WTC11 (cell line): Measurements from ENCODE around the gene GUCY2D.

Source experiments
- FOXP1 ChIP-seq: sonication (generic); formaldehyde crosslinking; IDR thresholded peaks from 2 replicates; pipeline ENCODE4 v1.8.0; 2022; ENCODE audit warnings: missing genetic modification reagents, mild to moderate bottlenecking, moderate library complexity, borderline replicate concordance
- NR2C2 ChIP-seq: sonication (generic); formaldehyde crosslinking; IDR thresholded peaks from 2 replicates; pipeline ENCODE4 v1.8.0; 2022; ENCODE audit warnings: mild to moderate bottlenecking, missing genetic modification reagents
- NR3C1 ChIP-seq: sonication (generic); formaldehyde crosslinking; conservative IDR thresholded peaks from 2 replicates; pipeline ENCODE4 v1.8.1; 2023; ENCODE audit warnings: low read depth, mild to moderate bottlenecking, missing genetic modification reagents
- SP1 ChIP-seq: sonication (generic); formaldehyde crosslinking; conservative IDR thresholded peaks from 2 replicates; pipeline ENCODE4 v1.8.1; 2022; ENCODE audit warnings: missing genetic modification reagents
- TCF7 ChIP-seq: sonication (generic); formaldehyde crosslinking; IDR thresholded peaks from 2 replicates; pipeline ENCODE4 v1.8.0; 2022; ENCODE audit warnings: mild to moderate bottlenecking, low read depth, missing genetic modification reagents, moderate library complexity
- ZNF138 ChIP-seq: sonication (generic); formaldehyde crosslinking; conservative IDR thresholded peaks from 2 replicates; pipeline ENCODE4 v1.8.1; 2022; ENCODE audit warnings: mild to moderate bottlenecking, moderate library complexity, missing genetic modification reagents
- ZNF232 ChIP-seq: sonication (generic); formaldehyde crosslinking; IDR thresholded peaks from 2 replicates; pipeline ENCODE4 v1.8.0; 2022; ENCODE audit warnings: mild to moderate bottlenecking, missing genetic modification reagents
- TF ChIP-seq, protein P1 (sequence below): fragments of 200-600 bp; IDR thresholded peaks from 2 replicates; pipeline ENCODE4 v1.8.0; 2022; ENCODE audit warnings: antibody characterized with exemption
- TF ChIP-seq, protein P2 (sequence below): sonication (generic); formaldehyde crosslinking; IDR thresholded peaks from 2 replicates; pipeline ENCODE4 v1.8.1; 2022; ENCODE audit warnings: low read depth, missing genetic modification reagents, borderline replicate concordance
- TF ChIP-seq, protein P3 (sequence below): sonication (generic); formaldehyde crosslinking; IDR thresholded peaks from 2 replicates; pipeline ENCODE4 v1.8.1; 2023; ENCODE audit warnings: mild to moderate bottlenecking, missing genetic modification reagents
- TF ChIP-seq, protein P4 (sequence below): sonication (generic); formaldehyde crosslinking; IDR thresholded peaks from 2 replicates; pipeline ENCODE4 v1.8.1; 2023; ENCODE audit warnings: mild to moderate bottlenecking, missing genetic modification reagents, moderate library complexity
- TF ChIP-seq, protein P5 (sequence below): sonication (generic); formaldehyde crosslinking; IDR thresholded peaks from 2 replicates; pipeline ENCODE4 v1.8.1; 2022; ENCODE audit warnings: low read depth, mild to moderate bottlenecking, moderate library complexity, missing genetic modification reagents, borderline replicate concordance

DNA sequence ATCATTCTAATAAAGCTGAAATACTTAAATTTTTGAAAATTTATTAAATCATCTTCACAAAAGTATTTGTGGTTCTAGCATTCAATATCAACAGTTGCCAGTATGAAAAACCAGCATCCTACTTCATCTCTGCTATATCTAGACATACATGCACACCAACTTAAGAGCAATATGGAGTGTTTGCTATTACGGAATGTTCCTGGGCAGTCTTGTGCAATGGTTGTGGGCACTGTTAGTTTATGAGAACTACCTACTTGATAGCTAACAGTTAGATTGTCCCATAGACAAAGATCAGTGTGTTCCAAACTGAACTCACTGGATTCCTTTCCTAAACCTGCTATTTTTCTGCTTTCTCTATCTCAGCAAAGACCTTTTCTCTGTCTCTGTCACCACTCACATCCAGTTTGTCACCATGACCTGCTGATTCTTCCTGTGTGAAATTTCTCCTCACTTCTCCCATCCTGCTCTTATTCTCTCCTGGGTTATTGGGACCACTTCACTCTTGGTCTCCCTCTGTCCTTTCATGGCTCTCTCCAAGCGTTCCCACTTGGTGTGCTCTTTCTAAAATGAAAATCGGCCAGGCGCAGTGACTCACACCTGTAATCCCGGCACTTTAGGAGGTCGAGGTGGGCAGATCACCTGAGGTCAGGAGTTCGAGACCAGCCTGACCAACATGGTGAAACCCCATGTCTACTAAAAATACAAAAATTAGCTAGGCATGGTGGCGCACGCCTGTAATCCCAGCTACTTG is 42.7 kb upstream of the GUCY2D start:
- TF ChIP-seq, protein P1, sequence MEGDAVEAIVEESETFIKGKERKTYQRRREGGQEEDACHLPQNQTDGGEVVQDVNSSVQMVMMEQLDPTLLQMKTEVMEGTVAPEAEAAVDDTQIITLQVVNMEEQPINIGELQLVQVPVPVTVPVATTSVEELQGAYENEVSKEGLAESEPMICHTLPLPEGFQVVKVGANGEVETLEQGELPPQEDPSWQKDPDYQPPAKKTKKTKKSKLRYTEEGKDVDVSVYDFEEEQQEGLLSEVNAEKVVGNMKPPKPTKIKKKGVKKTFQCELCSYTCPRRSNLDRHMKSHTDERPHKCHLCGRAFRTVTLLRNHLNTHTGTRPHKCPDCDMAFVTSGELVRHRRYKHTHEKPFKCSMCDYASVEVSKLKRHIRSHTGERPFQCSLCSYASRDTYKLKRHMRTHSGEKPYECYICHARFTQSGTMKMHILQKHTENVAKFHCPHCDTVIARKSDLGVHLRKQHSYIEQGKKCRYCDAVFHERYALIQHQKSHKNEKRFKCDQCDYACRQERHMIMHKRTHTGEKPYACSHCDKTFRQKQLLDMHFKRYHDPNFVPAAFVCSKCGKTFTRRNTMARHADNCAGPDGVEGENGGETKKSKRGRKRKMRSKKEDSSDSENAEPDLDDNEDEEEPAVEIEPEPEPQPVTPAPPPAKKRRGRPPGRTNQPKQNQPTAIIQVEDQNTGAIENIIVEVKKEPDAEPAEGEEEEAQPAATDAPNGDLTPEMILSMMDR, result no peak
- TF ChIP-seq TCF7 (CRISPR knock-in tag) (no peak), NR3C1 (no peak), ZNF138 (CRISPR knock-in tag) (no peak), NR2C2 (CRISPR knock-in tag) (no peak), ZNF232 (CRISPR knock-in tag) (no peak), FOXP1 (CRISPR knock-in tag) (no peak), SP1 (CRISPR knock-in tag) (no peak)
- TF ChIP-seq, protein P2, sequence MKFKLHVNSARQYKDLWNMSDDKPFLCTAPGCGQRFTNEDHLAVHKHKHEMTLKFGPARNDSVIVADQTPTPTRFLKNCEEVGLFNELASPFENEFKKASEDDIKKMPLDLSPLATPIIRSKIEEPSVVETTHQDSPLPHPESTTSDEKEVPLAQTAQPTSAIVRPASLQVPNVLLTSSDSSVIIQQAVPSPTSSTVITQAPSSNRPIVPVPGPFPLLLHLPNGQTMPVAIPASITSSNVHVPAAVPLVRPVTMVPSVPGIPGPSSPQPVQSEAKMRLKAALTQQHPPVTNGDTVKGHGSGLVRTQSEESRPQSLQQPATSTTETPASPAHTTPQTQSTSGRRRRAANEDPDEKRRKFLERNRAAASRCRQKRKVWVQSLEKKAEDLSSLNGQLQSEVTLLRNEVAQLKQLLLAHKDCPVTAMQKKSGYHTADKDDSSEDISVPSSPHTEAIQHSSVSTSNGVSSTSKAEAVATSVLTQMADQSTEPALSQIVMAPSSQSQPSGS (CRISPR knock-in tag), result no peak
- TF ChIP-seq, protein P3, sequence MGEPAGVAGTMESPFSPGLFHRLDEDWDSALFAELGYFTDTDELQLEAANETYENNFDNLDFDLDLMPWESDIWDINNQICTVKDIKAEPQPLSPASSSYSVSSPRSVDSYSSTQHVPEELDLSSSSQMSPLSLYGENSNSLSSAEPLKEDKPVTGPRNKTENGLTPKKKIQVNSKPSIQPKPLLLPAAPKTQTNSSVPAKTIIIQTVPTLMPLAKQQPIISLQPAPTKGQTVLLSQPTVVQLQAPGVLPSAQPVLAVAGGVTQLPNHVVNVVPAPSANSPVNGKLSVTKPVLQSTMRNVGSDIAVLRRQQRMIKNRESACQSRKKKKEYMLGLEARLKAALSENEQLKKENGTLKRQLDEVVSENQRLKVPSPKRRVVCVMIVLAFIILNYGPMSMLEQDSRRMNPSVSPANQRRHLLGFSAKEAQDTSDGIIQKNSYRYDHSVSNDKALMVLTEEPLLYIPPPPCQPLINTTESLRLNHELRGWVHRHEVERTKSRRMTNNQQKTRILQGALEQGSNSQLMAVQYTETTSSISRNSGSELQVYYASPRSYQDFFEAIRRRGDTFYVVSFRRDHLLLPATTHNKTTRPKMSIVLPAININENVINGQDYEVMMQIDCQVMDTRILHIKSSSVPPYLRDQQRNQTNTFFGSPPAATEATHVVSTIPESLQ (CRISPR knock-in tag), result no peak
- TF ChIP-seq, protein P4, sequence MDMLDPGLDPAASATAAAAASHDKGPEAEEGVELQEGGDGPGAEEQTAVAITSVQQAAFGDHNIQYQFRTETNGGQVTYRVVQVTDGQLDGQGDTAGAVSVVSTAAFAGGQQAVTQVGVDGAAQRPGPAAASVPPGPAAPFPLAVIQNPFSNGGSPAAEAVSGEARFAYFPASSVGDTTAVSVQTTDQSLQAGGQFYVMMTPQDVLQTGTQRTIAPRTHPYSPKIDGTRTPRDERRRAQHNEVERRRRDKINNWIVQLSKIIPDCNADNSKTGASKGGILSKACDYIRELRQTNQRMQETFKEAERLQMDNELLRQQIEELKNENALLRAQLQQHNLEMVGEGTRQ (CRISPR knock-in tag), result no peak
- TF ChIP-seq, protein P5, sequence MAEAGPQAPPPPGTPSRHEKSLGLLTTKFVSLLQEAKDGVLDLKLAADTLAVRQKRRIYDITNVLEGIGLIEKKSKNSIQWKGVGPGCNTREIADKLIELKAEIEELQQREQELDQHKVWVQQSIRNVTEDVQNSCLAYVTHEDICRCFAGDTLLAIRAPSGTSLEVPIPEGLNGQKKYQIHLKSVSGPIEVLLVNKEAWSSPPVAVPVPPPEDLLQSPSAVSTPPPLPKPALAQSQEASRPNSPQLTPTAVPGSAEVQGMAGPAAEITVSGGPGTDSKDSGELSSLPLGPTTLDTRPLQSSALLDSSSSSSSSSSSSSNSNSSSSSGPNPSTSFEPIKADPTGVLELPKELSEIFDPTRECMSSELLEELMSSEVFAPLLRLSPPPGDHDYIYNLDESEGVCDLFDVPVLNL (CRISPR knock-in tag), result no peak
